ENCODE data around the gene ATG9A. TPM values are rescaled to one million over a fixed set of nuclear protein-coding genes. Genes with fewer than 3 reads are reported as not detected.
"Not testable (repeated sequence)": the region's sequence is repeated elsewhere in the genome, so short reads cannot be mapped to it uniquely, and the experiment has no call there.

The ATG9A gene
- total RNA-seq, 1 experiment from 2014 or later = 60.7 TPM

GRCh38 chr2:219207134-219207883 lies 22.1 kb downstream of the ATG9A start:
- no peak for DNase-seq (ENCODE audit: low spot score)

DNA sequence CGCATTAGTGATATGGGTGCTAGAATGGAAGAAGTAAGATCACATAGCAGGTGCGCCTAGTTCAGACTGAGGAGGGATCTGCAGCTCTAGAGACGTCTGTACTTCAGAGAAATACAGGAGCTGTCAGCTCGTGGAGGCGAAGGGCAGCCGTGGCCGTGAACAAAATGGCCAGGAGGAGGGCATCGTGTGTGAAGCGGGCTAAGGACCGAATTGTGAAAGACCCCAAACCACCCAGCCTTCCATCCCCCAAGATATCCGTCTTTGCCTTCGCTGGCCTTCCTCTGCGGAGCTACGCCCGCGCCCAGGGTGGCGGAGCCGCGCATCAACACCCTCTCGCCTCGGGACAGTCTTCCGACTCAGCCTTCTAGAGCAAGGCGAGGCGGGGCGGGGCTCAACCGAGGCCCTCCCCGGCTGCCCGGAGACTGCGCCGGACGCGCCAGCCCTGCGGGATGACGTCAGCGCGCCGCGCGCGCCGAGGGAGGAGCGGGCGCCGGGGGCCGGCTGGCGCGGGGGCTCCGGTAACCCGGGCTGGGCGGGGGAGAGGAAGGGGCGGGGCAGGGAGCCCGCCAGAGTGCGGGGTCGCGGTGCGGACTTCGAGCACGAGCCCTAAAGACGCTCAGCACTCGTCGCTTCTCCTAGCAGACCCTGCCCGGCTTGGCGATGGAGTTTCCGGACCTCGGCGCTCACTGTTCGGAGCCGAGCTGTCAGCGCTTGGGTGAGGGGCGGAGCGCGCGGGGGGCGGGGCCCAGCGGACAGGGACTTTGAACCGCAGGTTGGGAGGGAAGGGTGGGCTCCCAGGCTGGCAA lies 22.9 kb downstream of the ATG9A start, which contains the start of gene ZFAND2B:
ZFAND2B (plus strand) TSS at position 455 of the 806 bp plus-strand sequence; CDS start at position 661, 206 bp downstream.
- peak; percentile 86 for DNase-seq (ENCODE audit: low spot score)

GRCh38 chr2:219205981-219206327 lies 23.5 kb downstream of the ATG9A start:
- no peak for DNase-seq (ENCODE audit: low spot score)

DNA sequence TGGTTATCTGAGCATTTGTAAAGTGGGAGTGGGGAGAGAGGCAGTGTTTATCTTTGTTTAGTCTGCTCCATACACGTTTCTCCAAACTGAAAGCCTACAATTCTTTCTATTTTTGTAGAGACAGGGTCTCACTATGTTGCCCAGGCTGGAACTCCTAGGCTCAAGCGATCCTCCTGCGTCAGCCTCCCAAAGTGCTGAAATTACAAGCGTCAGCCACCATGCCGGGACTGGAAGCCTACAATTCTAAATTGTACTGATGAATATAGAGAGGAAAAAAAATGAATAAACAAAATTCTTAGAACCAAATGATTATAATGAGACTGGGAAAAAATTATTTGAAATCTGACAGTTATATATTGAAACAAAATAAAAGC lies 24.3 kb downstream of the ATG9A start:
- DNase-seq (ENCODE audit: low spot score) = no peak

GRCh38 chr2:219204425-219205164 lies 24.8 kb downstream of the ATG9A start:
- no peak for DNase-seq (ENCODE audit: low spot score)

- DNase-seq (ENCODE audit: low spot score) = not testable (repeated sequence)
Observed at GRCh38 chr2:219201331-219201730, 28.1 kb downstream of the ATG9A start.

- DNase-seq (ENCODE audit: low spot score) = peak; percentile 44
Observed at GRCh38 chr2:219200502-219201326, 28.7 kb downstream of the ATG9A start.

DNA sequence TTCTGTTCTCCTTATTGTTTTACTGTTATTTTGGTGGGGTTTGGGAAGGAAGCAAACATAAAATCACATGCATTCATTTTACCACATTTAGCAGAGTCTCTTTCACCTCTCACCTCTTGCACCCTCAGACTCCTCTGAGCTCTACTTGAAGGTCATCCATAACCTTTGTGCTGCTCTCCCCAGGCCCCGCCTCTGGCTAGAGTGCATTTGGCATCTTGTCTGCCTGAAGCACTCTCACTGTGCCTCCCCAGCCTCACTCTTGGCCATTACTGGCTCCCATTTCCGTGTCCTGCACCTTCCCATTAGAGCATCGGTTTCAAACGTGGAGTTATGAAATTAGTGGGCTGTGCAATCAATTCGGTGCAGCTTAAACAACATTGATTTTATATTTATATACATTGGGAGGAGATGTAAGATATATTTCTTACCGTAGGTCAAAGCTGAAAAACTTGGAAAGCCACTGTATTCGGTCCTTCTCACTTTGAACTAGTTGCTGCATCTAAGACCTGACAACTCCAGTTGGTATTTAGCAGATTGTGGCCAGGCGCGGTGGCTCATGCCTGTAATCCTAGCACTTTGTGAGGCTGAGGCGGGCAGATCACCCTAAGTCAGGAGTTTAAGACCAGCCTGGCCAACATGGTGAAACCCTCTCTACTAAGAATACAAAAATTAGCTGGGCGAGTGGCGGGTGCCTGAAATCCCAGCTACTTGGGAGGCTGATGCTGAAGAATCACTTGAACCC lies 29.8 kb downstream of the ATG9A start:
- DNase-seq (ENCODE audit: low spot score) = no peak

- DNase-seq (ENCODE audit: low spot score) = no peak
Observed at GRCh38 chr2:219198974-219199373, 30.5 kb downstream of the ATG9A start.

DNA sequence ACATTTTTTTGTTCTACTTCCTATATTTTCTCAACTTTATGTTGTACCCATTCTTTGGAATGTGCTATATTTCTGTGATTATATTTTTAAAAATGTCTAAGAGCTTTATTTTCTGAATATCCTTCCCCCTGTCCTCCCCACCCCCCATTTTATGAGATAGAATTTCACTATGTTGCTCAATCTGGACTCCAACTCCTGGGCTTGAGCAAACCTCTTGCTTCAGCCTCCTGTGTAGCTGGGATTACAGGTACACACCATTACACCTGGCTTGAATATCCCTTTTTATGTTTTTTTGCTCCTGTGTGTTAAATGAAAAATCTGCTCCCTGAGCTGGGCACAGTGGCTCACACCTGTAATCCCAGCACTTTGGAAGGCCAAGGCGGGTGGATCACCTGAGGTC lies 32.0 kb downstream of the ATG9A start:
- no peak for DNase-seq (ENCODE audit: low spot score)

- no peak for DNase-seq (ENCODE audit: low spot score)
Observed at GRCh38 chr2:219186754-219187456, 42.5 kb downstream of the ATG9A start.

DNA sequence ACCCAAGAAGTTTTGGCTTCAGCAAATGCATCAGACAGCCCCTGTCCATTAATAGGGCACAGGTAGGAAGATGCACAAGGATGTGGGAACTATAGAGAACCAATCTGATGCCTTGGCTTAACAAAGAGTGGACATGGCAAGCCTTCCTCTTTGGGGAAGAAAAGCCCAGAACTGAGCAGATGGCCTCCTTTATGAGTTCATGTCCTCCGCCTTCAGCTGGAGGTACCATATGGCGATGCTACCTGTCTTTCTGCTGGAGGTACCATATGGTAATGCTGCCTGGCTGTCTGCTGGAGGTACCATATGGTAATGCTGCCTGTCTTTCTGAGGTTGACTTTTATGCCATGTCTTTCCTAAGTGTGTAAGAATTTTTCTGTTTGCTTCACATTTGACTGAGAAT lies 45.3 kb downstream of the ATG9A start:
- no peak for DNase-seq (ENCODE audit: low spot score)

DNA sequence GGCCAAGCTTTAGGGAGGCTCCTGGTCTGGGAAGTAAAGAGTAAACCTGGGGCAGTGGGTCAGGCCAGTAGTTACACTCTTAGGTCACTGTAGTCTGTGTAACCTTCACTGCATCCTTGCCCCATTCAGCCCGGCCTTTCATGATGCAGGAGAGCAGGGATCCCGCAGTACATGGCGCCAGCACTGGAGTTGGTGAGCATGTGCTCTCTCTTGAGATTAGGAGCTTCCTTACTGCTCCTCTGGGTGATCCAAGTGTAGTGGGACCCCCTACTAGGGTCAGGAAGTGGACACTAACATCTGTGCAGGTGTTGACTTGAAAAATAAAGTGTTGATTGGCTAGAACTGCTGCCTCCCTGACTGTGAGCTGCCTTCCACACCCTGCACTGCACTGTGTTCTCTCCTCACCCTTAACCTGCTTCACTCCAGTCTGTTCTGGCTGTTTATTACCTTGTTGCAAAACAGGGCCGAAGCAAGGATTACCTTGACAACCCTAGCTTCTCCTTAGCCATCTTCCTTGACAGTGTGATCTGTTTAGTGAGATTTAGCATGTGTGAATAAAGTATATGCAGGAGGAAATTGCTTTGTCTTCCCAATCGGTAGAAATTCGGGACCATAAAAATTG lies 46.2 kb downstream of the ATG9A start:
- DNase-seq (ENCODE audit: low spot score) = no peak

- no peak for DNase-seq (ENCODE audit: low spot score)
Observed at GRCh38 chr2:219182331-219183150, 46.9 kb downstream of the ATG9A start.

DNA sequence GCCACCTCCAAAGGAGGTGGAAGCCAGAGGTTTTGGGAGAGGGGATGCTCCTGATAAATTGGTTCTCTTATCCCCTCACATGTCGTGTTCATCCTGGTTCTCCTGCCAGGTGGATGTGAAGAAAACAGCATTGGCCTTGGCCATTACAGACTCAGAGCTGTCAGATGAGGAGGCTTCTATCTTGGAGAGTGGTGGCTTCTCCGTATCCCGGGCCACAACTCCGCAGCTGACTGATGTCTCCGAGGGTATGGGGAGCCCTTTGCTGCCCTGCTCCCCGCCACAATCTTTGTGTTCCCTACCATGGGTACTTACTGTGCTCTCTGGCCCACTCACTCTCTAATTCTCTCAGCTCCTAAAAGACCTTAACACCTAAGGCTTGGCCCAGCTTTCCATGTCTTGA lies 47.9 kb downstream of the ATG9A start:
- DNase-seq (ENCODE audit: low spot score) = no peak

DNA sequence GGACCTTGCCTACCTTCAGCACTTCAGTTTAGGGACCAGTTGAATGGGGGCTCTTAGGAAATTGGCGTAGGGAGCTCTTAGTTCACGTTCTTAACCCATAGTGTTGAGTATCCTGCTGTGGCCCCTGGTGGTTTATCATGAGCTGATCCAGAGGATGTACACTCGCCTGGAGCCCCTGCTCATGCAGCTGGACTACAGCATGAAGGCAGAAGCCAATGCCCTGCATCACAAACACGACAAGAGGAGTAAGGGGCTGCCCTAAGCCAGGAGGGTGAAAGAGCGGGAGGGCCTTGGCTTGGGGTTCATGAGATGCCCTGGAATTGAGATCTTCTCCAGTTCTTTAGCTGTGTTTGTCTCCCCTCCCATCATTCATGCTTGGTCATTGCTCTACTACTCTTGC lies 48.5 kb downstream of the ATG9A start:
- DNase-seq (ENCODE audit: low spot score) = no peak

GRCh38 chr2:219179601-219180465 lies 49.6 kb downstream of the ATG9A start:
- no peak for DNase-seq (ENCODE audit: low spot score)
